PC-9 (cell line): ENCODE results near the gene ALKBH6.

Experiments
- EZH2 ChIP-seq: fragments of 200-600 bp; sonication (generic); IDR thresholded peaks from 2 replicates; pipeline ENCODE4 v1.8.0; 2017; ENCODE audit warnings: antibody characterized with exemption, low read depth
- TF ChIP-seq, protein P1 (sequence below): fragments of 200-600 bp; sonication (generic); conservative IDR thresholded peaks from 2 replicates; pipeline ENCODE4 v1.6.1; 2017; ENCODE audit warnings: mixed run types, antibody characterized with exemption, mild to moderate bottlenecking, moderate library complexity

DNA sequence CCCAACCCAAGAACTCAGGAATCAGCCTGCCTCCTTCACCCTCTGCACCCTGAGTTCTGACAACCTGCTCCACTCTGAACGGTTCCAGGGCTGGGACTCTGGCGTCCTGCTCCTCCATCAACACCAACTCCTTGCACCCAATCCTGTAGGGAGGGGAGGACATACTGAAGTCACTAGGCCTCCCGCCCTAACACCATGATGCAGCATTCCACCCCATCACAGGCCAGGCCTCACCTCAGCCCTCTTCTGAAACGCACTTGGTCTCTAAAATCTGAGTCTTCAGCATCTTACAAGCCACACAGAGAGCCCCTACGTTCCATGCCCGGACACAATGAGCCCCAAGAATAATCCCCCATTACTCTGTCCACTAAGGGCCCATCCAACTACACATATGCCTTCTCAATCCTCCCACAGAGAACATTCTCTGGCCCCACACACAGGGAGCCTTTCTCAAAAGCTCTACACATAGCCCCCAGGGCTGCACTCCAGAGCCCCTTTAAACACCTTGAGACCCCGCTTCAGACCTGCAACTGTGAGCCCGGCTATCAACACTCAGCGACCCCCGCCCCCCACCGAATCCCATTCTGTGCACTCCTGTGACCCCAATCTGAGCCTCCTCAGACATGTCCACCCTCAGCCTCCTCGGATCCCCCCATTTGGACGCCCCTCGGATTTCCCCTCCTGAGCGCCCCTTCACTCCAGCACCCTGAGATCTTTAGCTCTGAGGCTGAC lies 567 bp downstream of the ALKBH6 start:
- TF ChIP-seq EZH2, result no peak
- TF ChIP-seq, protein P1, sequence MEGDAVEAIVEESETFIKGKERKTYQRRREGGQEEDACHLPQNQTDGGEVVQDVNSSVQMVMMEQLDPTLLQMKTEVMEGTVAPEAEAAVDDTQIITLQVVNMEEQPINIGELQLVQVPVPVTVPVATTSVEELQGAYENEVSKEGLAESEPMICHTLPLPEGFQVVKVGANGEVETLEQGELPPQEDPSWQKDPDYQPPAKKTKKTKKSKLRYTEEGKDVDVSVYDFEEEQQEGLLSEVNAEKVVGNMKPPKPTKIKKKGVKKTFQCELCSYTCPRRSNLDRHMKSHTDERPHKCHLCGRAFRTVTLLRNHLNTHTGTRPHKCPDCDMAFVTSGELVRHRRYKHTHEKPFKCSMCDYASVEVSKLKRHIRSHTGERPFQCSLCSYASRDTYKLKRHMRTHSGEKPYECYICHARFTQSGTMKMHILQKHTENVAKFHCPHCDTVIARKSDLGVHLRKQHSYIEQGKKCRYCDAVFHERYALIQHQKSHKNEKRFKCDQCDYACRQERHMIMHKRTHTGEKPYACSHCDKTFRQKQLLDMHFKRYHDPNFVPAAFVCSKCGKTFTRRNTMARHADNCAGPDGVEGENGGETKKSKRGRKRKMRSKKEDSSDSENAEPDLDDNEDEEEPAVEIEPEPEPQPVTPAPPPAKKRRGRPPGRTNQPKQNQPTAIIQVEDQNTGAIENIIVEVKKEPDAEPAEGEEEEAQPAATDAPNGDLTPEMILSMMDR, result no peak
